Lower leg skin (tissue), 4 donors: ENCODE measurements around the gene CHRDL1. TPM values are rescaled to one million over a fixed set of nuclear protein-coding genes. Genes with fewer than 3 reads are reported as not detected.

Experiments used
- DNase-seq, 2 donors: peaks; one replicate each; pipeline ENCODE4 v3.0.0-alpha.2; 2019; ENCODE audit warnings: low spot score in 2 of 2
- H3K4me3 ChIP-seq: fragments of 200-600 bp; sonication (generic); 2 replicates; pipeline ENCODE4 v1.5.1; 2017; ENCODE audit warnings: mild to moderate bottlenecking, low read depth; ENCODE audit not compliant: poor library complexity, severe bottlenecking
- CTCF ChIP-seq, 3 donors: fragments of 450-650 bp; IDR thresholded peaks; one replicate each; pipeline ENCODE4 v1.5.1; 2016; ENCODE audit warnings: antibody characterized with exemption in 3 of 3, mild to moderate bottlenecking in 3 of 3, moderate library complexity in 2 of 3
- POLR2A ChIP-seq, 2 donors: fragments of 450-650 bp; IDR thresholded peaks; one replicate each; pipeline ENCODE4 v1.6.1; 2016 to 2017; ENCODE audit warnings: antibody characterized with exemption in 2 of 2, mild to moderate bottlenecking in 1 of 2, moderate library complexity in 1 of 2
- WGBS, 2 donors: methylation state at CpG; one replicate each; pipeline ENCODE4 v1.1.5; 2018; 5-methylcytosine and 5-hydroxymethylcytosine counted together
- intact Hi-C: fragments of 100-400 bp; cut with DNase I; formaldehyde crosslinking; loops from one replicate; pipeline ENCODE4 v1.15.0; 2023; ENCODE audit warnings: low total_unique reads
- total RNA-seq, 4 donors: library from RNA; depleted of rRNA; stranded (reverse); fragments of >200 nt; gene quantifications; one replicate each; pipeline ENCODE4 v1.1.0, GENCODE V29; 2016

The CHRDL1 gene
- total RNA-seq, 4 donors from 2014 or later = 6.9 to 20.4 (median 17.7) TPM

- no peak overlapping the region for H3K4me3 ChIP-seq
- no peak for DNase-seq
- intact Hi-C loops = no loop called here
- WGBS, 2 donors = 50 to 68% methylated on average over 2 of the region's 2 CpGs
- TF ChIP-seq POLR2A (IDR thresholded peaks at IDR 0.05) (no peak), CTCF (IDR thresholded peaks at IDR 0.05) (no peak)
Observed at GRCh38 chrX:110723844-110724243, 71.8 kb downstream of the CHRDL1 start.

GRCh38 chrX:110722135-110722534, 73.5 kb downstream of the CHRDL1 start:
- no peak overlapping the region for H3K4me3 ChIP-seq
- 79 to 86% methylated on average over 10 of the region's 10 CpGs for WGBS, 2 donors
- no peak for DNase-seq
- intact Hi-C loops = no loop called here
- no peak for TF ChIP-seq POLR2A (IDR thresholded peaks at IDR 0.05)
- no peak for TF ChIP-seq CTCF (IDR thresholded peaks at IDR 0.05)

GRCh38 chrX:110713666-110714065, 82.0 kb downstream of the CHRDL1 start:
- intact Hi-C loops = no loop called here
- no peak for TF ChIP-seq CTCF (IDR thresholded peaks at IDR 0.05)
- no peak for TF ChIP-seq POLR2A (IDR thresholded peaks at IDR 0.05)
- DNase-seq = no peak
- 72 to 79% methylated on average over 2 of the region's 2 CpGs for WGBS, 2 donors
- H3K4me3 ChIP-seq = no peak overlapping the region

- no peak for DNase-seq
- H3K4me3 ChIP-seq = no peak overlapping the region
- intact Hi-C loops = no loop called here
- TF ChIP-seq POLR2A (IDR thresholded peaks at IDR 0.05) = no peak
- WGBS, 2 donors = 44 to 57% methylated on average over 2 of the region's 2 CpGs
Observed at GRCh38 chrX:110706446-110706845, 89.2 kb downstream of the CHRDL1 start.

GRCh38 chrX:110703641-110704040, 92.0 kb downstream of the CHRDL1 start:
- WGBS, 2 donors = 60 to 73% methylated on average over 4 of the region's 4 CpGs
- DNase-seq = no peak
- TF ChIP-seq CTCF (IDR thresholded peaks at IDR 0.05) (no peak), POLR2A (IDR thresholded peaks at IDR 0.05) (no peak)
- intact Hi-C loops = no loop called here
- no peak overlapping the region for H3K4me3 ChIP-seq

GRCh38 chrX:110699109-110699508, 96.5 kb downstream of the CHRDL1 start:
- no peak for DNase-seq
- intact Hi-C loops = no loop called here
- H3K4me3 ChIP-seq = no peak overlapping the region
- no peak for TF ChIP-seq POLR2A (IDR thresholded peaks at IDR 0.05)
- no peak for TF ChIP-seq CTCF (IDR thresholded peaks at IDR 0.05)
